Keratinocyte (primary cell): Measurements from ENCODE around the gene PITX1. TPM values are rescaled to one million over a fixed set of nuclear protein-coding genes. Genes with fewer than 3 reads are reported as not detected.

Experiments used
- DNase-seq: peaks from one replicate; pipeline ENCODE4 v3.0.0-alpha.2; 2011; ENCODE audit warnings: low read depth, missing footprints, low spot score
- FAIRE-seq: peaks from 2 replicates; lab custom pipeline; 2011; peaks lifted over from hg19 to GRCh38; lab: Jason Lieb, UNC
- H2AFZ ChIP-seq: 2 replicates; pipeline ENCODE4 v1.6.0; 2012; ENCODE audit warnings: low read length, control low read depth, inconsistent platforms; ENCODE audit not compliant: control insufficient read depth
- H3K27ac ChIP-seq: 2 replicates; pipeline ENCODE4 v1.5.1; 2011; ENCODE audit warnings: low read length; ENCODE audit not compliant: control insufficient read depth, insufficient read depth
- H3K27me3 ChIP-seq: 3 replicates; pipeline ENCODE4 v1.6.0; 2011; ENCODE audit warnings: low read length; ENCODE audit not compliant: control insufficient read depth, insufficient read depth; ENCODE audit errors: extremely low read depth
- H3K36me3 ChIP-seq, 2 experiments: 2 replicates in 1 of 2; 3 replicates in 1 of 2; pipeline ENCODE4 v1.5.1; 2011; ENCODE audit warnings: low read length in 2 of 2, mild to moderate bottlenecking in 1 of 2; ENCODE audit not compliant: control insufficient read depth in 2 of 2, insufficient read depth in 2 of 2; ENCODE audit errors: extremely low read depth in 1 of 2
- H3K4me1 ChIP-seq: 3 replicates; pipeline ENCODE4 v1.5.1; 2011; ENCODE audit warnings: low read length; ENCODE audit not compliant: control insufficient read depth, insufficient read depth; ENCODE audit errors: extremely low read depth
- H3K4me2 ChIP-seq: 3 replicates; pipeline ENCODE4 v1.6.0; 2011; ENCODE audit warnings: low read depth, low read length; ENCODE audit not compliant: control insufficient read depth, insufficient read depth; ENCODE audit errors: extremely low read depth
- H3K4me3 ChIP-seq, 3 experiments: fragments of 200-600 bp in 1 of 3; sonication (generic) in 1 of 3; 2 replicates in 2 of 3; 3 replicates in 1 of 3; pipeline ENCODE4 v1.5.1; 2011 to 2016; ENCODE audit warnings: low read length in 3 of 3, mild to moderate bottlenecking in 3 of 3, control low read depth in 2 of 3, inconsistent platforms in 1 of 3, low read depth in 1 of 3, mixed read lengths in 1 of 3, mixed run types in 1 of 3, moderate library complexity in 1 of 3; ENCODE audit not compliant: control insufficient read depth in 2 of 3, insufficient read depth in 2 of 3; ENCODE audit errors: extremely low read depth in 1 of 3
- H3K79me2 ChIP-seq: 2 replicates; pipeline ENCODE4 v1.6.0; 2012; ENCODE audit warnings: low read length; ENCODE audit not compliant: control insufficient read depth, insufficient read depth
- H3K9ac ChIP-seq: 3 replicates; pipeline ENCODE4 v1.6.0; 2011; ENCODE audit warnings: low read length; ENCODE audit not compliant: control insufficient read depth, insufficient read depth; ENCODE audit errors: extremely low read depth
- H3K9me1 ChIP-seq: 3 replicates; pipeline ENCODE4 v1.6.0; 2011; ENCODE audit warnings: low read length; ENCODE audit not compliant: control insufficient read depth, insufficient read depth; ENCODE audit errors: extremely low read depth
- H3K9me3 ChIP-seq: 2 replicates; pipeline ENCODE4 v1.5.1; 2012; ENCODE audit warnings: low read depth, low read length; ENCODE audit not compliant: control insufficient read depth
- H4K20me1 ChIP-seq: 3 replicates; pipeline ENCODE4 v1.6.0; 2011; ENCODE audit warnings: low read length; ENCODE audit not compliant: control insufficient read depth, insufficient read depth; ENCODE audit errors: extremely low read depth
- CTCF ChIP-seq, 3 experiments: IDR thresholded peaks in 1 of 3; conservative IDR thresholded peaks in 1 of 3; optimal IDR thresholded peaks in 1 of 3; 2 replicates in 2 of 3; 3 replicates in 1 of 3; pipeline versions ENCODE3 to v1.5.1; 2011; ENCODE audit warnings: low read length in 3 of 3, mild to moderate bottlenecking in 3 of 3, moderate library complexity in 2 of 3, control low read depth in 1 of 3, inconsistent platforms in 1 of 3; ENCODE audit not compliant: insufficient read depth in 2 of 3; ENCODE audit errors: extremely low read depth in 1 of 3
- EZH2 ChIP-seq: IDR thresholded peaks from one replicate; pipeline ENCODE4 v1.6.1; 2012; ENCODE audit warnings: inconsistent platforms, mild to moderate bottlenecking, low read length, moderate library complexity
- dilution Hi-C: fragments of 300-500 bp; cut with MboI; formaldehyde crosslinking; loops from one replicate; pipeline ENCODE4 v1.7.0; 2020; ENCODE audit warnings: low sequenced_read_pairs; ENCODE audit not compliant: extremely low pct_ligation_motif_present
- polyA plus RNA-seq, 5 experiments: library from polyadenylated mRNA; depleted of rRNA in 3 of 5; stranded (reverse) in 3 of 5; stranded (forward) in 1 of 5; unstranded in 1 of 5; fragments of >200 nt; gene quantifications; 1 replicate in 1 of 5; 2 replicates in 3 of 5; 3 replicates in 1 of 5; pipeline versions ENCODE4 v1.2.1 to v1.2.3, GENCODE V29; 2011 to 2012; ENCODE audit warnings: missing spikeins in 2 of 5, low read depth in 1 of 5, low replicate concordance in 1 of 5

PITX1 gene
- polyA plus RNA-seq, 1 donor (not counting 4 experiments of a cell fraction or from before 2014, with no cell fraction given), result 0.73 TPM

GRCh38 chr5:135024956-135025729 lies 8.9 kb downstream of the PITX1 start:
- DNase-seq, result peak; percentile 11
- Histone ChIP-seq H3K4me2 (no peak overlapping the region), H3K9me3 (peaks cover 10% of the 10 kb centered on the region), H3K9ac (no peak overlapping the region), H3K9me1 (no peaks in the 10 kb centered on the region), H3K27ac (no peak overlapping the region), H3K36me3 (no peaks in the 10 kb centered on the region), H3K4me3 (no peak overlapping the region), H3K79me2 (no peaks in the 10 kb centered on the region), H2AFZ (no peak overlapping the region), H3K27me3 (peaks cover 39% of the 10 kb centered on the region), H4K20me1 (no peaks in the 10 kb centered on the region), H3K4me1 (peaks cover 8% of the 10 kb centered on the region)
- dilution Hi-C loops, result no loop called here
- TF ChIP-seq EZH2 (no peak), CTCF (optimal IDR thresholded peaks at IDR 0.05 in 1 of 3, IDR thresholded peaks at IDR 0.05 in 1 of 3, conservative IDR thresholded peaks at IDR 0.05 in 1 of 3; ENCODE audit: extremely low read depth in 1 of 3, insufficient read depth in 2 of 3, low read length in 3 of 3) (no peak)
- no peak for FAIRE-seq

DNA sequence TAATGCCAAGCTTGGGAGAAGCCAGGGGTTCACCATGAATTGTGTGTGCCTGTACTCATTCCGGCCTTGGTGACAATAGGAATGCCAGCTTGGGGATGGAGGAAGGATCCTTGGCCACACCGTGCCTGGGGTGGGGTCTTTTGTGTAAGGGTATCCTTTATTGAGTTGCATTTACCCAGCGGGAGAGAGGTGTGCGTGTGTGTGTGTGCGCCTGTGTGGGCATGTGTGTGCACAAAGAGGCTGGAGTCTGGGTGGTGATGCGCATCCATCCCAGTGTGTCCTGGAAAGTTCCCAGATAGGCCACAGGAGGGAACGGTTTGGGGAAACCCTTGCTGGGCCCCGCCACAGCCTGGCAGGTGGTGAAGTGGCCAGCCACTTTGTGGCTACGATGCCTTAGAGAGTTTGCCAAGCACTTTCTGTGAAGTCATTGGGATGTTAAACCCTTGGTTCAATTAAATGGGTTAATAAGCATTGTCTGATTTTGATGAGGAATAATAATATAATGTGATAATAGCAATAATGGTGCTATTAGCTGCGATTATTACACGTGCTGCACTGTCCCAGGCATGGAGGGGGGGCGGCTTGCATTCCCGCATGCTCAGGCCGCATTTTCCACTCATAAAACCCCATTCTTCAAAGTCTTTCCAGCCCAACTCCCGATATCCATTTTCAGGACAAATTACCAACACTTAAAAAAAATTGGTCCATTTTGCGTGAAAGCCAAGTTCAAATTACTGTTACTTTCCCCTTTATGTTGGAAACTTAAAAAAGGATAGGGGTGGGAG lies 13.7 kb downstream of the PITX1 start:
- H3K9me1 ChIP-seq, result no peaks in the 10 kb centered on the region
- peaks cover 4% of the 10 kb centered on the region for H3K4me1 ChIP-seq

More for the DNA sequence above, 13.7 kb downstream of the PITX1 start:
- DNase-seq (no peak), FAIRE-seq (no peak)
- Histone ChIP-seq H3K27me3 (peaks cover 3% of the 10 kb centered on the region), H3K36me3 (no peaks in the 10 kb centered on the region), H3K27ac (no peak overlapping the region), H3K79me2 (no peaks in the 10 kb centered on the region), H3K9ac (no peak overlapping the region), H3K4me3 (no peak overlapping the region), H4K20me1 (no peaks in the 10 kb centered on the region), H3K4me2 (no peak overlapping the region), H3K9me3 (no peaks in the 10 kb centered on the region), H2AFZ (no peak overlapping the region)
- TF ChIP-seq EZH2, result no peak
- TF ChIP-seq CTCF (optimal IDR thresholded peaks at IDR 0.05 in 1 of 3, IDR thresholded peaks at IDR 0.05 in 1 of 3, conservative IDR thresholded peaks at IDR 0.05 in 1 of 3; ENCODE audit: extremely low read depth in 1 of 3, insufficient read depth in 2 of 3, low read length in 3 of 3), result no peak
- dilution Hi-C loops, result no loop called here
